NCI-H128 (cell line): ENCODE data around the gene TCTN3.
A peak's percentile ranks its signal among the peaks of the same experiment; 100 is the strongest.
"Not testable (repeated sequence)": the region's sequence is repeated elsewhere in the genome, so short reads cannot be mapped to it uniquely, and the experiment has no call there.

Experiments
- DNase-seq: peaks from one replicate; lab custom pipeline; 2025; ENCODE audit not compliant: unreplicated experiment; lab: John Stamatoyannopoulos, UW

Gene TCTN3

GRCh38 chr10:95688648-95689047 lies 5.1 kb downstream of the TCTN3 start:
- no peak for DNase-seq

- no peak for DNase-seq
Measured at GRCh38 chr10:95683966-95684365, 9.8 kb downstream of the TCTN3 start.

GRCh38 chr10:95675403-95676116 lies 18.2 kb downstream of the TCTN3 start:
- DNase-seq, result no peak

- no peak for DNase-seq
Measured at GRCh38 chr10:95674643-95675042, 19.1 kb downstream of the TCTN3 start.

GRCh38 chr10:95672641-95673040 lies 21.1 kb downstream of the TCTN3 start:
- not testable (repeated sequence) for DNase-seq

GRCh38 chr10:95664543-95664942 lies 29.2 kb downstream of the TCTN3 start:
- no peak for DNase-seq

GRCh38 chr10:95663496-95663895 lies 30.2 kb downstream of the TCTN3 start:
- no peak for DNase-seq

- DNase-seq, result no peak
Measured at GRCh38 chr10:95661818-95662217, 31.9 kb downstream of the TCTN3 start.

- no peak for DNase-seq
Measured at GRCh38 chr10:95660283-95660682, 33.4 kb downstream of the TCTN3 start.

- DNase-seq, result no peak
Measured at GRCh38 chr10:95657250-95657649, 36.5 kb downstream of the TCTN3 start.

GRCh38 chr10:95656291-95657164 lies 37.2 kb downstream of the TCTN3 start, which contains the start of gene ALDH18A1:
ALDH18A1 (minus strand) TSS chr10:95656711; CDS start chr10:95653377, 3,334 bp downstream.
- peak; percentile 27 for DNase-seq

GRCh38 chr10:95655571-95656290 lies 38.0 kb downstream of the TCTN3 start:
- DNase-seq, result no peak

- no peak for DNase-seq
Measured at GRCh38 chr10:95653895-95654294, 39.8 kb downstream of the TCTN3 start.

- DNase-seq, result no peak
Measured at GRCh38 chr10:95651346-95652060, 42.2 kb downstream of the TCTN3 start.

- no peak for DNase-seq
Measured at GRCh38 chr10:95650232-95650631, 43.5 kb downstream of the TCTN3 start.

GRCh38 chr10:95648138-95648537 lies 45.6 kb downstream of the TCTN3 start:
- DNase-seq, result no peak

GRCh38 chr10:95646160-95646559 lies 47.6 kb downstream of the TCTN3 start:
- DNase-seq, result no peak

GRCh38 chr10:95644901-95645300 lies 48.8 kb downstream of the TCTN3 start:
- no peak for DNase-seq

- DNase-seq, result no peak
Measured at GRCh38 chr10:95640891-95641315, 52.8 kb downstream of the TCTN3 start.

GRCh38 chr10:95637911-95638310 lies 55.8 kb downstream of the TCTN3 start:
- no peak for DNase-seq

GRCh38 chr10:95637140-95637539 lies 56.6 kb downstream of the TCTN3 start:
- DNase-seq, result no peak
